ENCODE results near the gene TSR2.
"Not testable (repeated sequence)": the region's sequence is repeated elsewhere in the genome, so short reads cannot be mapped to it uniquely, and the experiment has no call there.

The TSR2 gene

DNA sequence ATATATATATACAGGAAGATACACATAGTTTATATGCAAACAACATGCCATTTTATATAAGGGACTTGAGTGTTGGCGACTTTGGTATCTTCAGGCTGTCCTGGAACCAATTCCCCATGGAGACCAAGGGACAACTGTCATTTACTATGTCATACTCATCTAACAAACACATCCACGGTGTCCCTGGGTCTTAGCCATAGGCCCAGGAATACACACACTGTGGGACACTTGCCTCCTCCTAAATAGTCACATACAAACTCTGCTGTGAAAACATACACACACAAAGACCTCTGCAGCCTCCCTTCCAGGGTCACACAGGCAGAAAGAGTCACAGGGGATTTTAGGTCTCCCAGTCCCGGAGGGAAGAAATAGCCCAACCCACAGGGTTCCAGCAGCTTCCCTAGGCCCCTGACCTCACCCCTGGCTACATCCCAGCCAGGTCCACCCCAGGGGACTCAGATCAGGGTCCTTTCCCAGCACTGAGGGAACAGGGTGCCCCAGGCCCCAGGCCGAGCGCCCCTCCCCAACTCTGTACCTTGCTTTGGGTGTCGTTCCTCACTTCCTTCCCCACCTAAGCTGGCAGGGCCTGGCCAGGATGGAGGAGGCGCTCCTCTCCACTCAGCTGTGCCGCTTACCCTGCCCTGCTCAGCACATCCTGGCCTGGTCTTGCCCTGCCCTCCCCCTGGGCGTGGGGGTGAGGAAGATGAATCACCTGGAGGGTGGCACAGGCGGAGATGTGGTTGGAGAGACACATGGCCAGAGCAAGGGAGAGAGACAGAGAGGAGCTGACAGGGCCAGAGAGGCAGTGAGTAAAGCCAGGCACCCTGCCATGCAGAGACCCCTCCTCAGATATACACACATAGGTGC lies 34.0 kb downstream of the TSR2 start:
- DNase-seq: no peak

DNA sequence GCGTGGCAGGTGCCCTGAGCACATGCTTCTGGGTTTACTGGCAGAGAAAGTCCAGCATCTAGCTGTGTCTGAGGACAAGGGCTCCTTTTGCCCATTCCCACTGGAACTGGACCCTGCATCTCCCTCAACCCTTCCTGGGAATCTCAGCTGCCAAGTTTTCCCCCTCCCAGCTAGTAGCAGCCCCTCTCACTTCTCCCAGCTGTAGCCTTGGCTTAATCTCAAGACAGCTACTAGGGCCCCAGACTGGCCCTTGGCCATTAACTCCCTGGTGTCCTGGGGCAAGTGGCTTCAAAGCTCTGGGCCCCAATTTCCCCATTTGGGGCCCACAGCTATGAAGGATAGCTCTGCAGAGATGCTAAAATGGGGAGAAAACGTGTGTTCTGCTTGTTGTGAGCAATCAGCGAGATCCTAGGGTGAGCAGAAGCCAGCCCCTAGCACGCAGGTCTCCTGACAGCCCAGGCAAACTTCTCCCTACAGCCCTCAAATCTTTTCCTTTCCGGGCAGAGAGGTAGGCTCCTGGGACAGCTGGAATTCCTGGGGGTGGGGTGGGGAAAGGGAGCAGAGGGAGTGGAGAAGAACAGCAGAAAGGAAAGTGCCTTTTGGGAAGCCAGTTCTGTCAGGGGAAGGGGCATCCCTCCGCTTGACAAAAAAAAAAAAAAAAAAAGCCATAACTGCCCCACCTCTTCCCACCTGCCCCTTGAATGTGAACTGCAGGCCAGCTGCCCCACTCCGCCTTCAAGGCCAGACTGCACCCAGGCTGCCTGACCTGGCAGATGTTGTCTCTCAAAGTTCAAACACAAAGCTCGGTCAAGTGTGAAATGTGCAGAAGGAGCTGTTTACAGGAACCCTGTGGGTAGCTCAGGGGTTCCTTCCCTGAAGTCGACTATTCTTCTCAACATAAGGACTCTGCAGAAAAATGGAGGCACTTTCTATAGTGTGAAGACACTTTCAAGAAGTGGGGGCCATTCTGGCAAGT lies 39.2 kb downstream of the TSR2 start:
- DNase-seq: no peak

DNA sequence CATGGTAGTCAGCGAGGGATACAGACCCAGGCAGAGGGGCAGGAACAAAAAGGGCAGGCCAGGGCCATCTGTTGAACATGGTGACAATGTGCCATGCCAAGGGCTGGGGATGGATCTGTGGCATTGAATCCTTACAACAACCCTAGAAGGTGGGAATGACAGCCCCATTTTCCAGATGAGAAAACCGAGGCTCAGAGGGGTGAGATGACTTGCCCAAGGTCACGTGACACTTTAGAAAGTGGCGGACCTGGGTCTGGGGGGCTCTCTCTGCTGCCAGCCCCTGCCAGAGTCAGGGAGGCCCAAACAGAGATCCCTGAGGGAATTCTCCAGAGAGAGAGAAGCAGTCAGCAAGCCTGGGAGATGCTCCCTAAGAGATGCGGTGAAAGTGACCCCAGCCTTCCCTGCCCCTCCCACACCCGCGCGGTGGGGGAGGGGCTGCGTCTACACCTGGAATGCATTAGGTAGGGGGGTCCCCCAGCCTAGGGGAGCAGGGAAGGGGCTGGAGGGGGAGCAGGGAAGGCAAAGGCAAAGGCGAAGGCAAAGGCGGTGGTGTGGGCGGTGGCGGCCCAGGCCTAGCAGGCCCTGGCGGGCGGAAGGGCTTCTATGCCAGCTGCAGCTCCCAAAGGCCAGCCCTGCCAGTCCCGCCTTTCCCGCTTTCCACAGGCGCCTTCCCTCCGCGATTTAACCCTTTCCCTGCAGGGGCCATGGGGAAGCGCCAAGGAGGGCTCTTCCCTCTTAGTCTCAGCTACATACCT lies 42.8 kb downstream of the TSR2 start:
- DNase-seq: no peak

DNA sequence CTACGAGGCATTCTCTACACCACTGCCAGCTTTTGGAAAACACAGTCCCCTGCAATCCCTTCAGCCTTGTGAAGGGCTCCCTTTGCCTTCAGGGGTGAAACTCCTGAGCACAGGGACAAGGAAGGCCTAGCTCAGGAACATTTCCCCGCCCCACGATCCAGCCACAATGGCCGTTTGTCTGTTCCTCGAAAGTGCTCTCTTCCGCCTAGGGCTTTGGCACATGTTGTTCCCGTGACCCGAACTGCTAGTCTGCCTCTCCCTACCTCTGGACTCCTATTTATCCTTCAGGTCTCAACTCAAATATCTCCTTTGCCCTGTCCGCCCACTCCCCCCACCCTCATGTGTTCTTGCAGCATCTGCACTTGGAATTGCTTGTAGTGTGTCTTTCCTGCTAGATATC lies 43.7 kb downstream of the TSR2 start:
- no peak for DNase-seq

DNA sequence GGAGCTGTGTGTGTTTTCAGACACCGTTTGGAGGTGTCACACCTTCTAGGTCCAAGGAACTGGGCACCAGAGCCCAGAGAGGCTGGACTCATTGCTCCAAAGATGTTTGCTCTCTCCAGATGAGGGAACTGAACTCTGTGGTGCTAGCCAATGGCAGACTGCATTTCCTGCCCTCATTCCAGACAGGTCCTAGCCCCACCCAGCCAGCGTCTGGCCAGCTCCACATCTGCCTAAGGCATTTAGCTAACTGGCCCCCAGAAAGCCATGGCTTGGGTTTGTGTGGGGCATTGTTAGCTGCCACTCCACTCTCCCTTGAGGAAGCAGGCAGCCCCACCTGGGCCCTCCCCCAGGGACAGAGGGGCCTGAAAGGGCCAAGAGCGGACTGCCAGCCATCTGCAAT lies 44.5 kb downstream of the TSR2 start:
- DNase-seq: no peak

DNA sequence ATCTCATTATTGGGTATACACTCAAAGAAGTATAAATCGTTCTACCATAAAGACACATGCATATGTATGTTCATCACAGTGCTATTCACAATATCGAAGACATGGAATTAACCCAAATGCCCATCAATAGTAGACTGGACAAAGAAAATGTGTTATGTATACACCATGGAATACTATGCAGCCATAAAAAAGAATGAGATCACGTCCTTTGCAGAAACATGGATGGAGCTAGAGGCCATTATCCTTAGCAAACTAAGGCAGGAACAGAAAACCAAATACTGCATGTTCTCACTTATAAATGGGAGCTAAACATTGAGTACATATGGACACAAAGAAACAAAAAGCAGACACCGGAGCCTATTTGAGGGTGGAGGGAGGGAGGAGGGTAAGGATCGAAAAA lies 49.6 kb downstream of the TSR2 start:
- DNase-seq: not testable (repeated sequence)

DNA sequence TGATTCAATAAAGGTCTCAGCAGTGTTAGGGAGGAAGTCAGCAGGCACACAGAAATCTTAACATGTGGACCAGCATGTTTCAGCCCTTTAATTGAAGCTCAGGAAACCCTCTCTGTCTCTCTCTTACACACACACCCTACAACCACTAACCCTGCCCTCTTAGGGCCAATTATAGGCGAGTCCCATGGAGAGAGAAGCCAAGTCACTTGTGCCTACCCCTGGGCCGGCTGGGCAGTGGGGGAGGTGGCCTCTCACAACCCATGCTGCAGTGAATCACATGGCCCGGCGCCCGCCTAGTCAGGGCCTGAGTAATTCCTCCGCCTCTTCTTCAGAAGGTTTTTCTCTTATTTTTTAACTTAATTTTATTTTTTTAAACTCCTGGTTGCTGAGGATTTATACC lies 52.1 kb downstream of the TSR2 start:
- DNase-seq: no peak

DNA sequence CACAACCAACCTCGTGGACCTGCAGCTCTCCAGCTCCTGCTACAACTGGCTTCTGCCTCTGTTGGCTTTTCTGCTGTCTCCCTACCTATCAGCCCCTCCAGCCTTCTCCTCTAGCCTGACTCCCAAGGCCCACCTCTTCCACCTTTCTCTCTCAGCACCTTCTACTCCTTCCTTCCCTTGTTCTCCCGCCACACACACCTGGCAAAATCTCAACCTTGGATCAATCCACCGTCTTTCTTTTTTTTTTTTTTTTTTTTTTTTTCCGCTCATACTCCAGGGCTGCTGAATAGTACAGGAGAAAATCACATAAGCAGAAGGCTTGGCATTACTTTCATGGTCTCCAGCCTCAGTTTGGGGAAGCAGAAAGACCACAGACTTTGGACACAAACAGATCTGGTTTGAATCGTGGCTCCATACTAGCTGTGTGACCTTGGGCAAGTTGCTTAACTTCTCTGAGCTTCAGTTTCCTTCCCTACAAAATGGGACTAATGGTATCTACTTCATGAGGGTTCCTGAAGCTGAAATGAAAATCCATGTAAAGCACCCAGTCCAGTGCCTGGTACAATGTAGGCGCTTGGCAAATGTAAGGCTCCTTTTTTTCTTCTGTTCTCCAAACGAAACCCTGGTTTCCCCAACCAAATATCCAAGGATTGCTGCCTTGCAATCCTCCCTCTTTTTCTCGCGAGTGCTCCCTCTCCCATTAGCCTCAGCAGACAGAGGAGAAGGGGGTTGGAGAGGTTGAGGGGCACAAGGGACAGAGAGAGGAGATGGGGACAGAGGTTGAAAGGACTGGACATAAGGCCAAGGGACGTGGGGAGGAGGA lies 54.2 kb downstream of the TSR2 start:
- DNase-seq: no peak

All from activated CD4-positive, alpha-beta T cell treated with anti-CD3 and anti-CD28 coated beads for 48 hours (primary cell).